GM23248 (cell line): ENCODE data around the gene MAPK4.

Source experiments
- EZH2 ChIP-seq: fragments of 200-600 bp; sonication (generic); IDR thresholded peaks from 2 replicates; pipeline ENCODE4 v1.6.1; 2018; ENCODE audit warnings: antibody characterized with exemption, mild to moderate bottlenecking; ENCODE audit not compliant: insufficient read depth, poor library complexity, severe bottlenecking
- EZH2phosphoT487 ChIP-seq: fragments of 200-600 bp; sonication (generic); IDR thresholded peaks from 2 replicates; pipeline ENCODE4 v1.6.1; 2018; ENCODE audit warnings: antibody characterized with exemption, moderate library complexity, mild to moderate bottlenecking, low read depth; ENCODE audit not compliant: insufficient read depth

DNA sequence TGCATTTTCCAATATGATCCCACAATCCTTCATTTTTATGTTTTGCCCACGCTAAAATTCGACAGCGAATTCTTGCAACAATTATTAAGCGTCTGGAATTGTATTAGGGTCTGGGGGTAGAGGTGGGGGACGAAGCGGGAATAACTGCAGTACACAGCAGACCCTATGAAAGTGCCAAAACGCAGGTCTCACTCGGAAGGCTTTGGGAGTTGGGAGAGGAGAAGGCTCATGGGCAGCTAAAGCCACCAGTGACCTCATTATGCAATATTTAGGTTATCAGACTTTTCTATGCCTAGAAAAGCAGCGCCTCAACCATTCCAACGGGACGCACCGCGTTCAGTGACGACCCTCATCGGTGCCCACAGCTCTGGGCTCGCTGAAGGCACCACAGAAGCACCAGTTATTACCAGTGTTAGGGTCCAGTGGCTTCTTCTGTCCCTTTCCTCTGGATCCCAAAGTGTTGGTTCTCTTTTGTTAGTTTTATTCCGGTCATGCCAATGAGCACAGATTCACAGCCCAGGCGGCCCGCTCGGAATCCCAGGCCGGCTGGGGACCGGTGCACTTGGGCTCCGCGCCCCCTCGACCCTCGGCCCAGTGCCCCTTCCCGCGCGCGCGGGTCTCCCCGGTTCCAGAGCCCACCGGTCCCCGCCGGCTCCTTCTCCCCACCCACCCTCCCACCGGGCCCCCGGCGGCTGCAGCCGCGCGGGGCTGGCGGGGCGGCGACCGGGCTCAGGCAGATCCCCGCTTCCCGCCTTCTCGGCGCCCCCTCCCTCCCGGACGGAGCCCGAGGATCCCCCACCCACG lies 737 bp upstream of the MAPK4 start:
- TF ChIP-seq EZH2 (no peak), EZH2phosphoT487 (no peak)
